ENCODE data around the gene ZNF836.

Gene ZNF836

GRCh38 chr19:52187407-52187806 is 16.0 kb upstream of the ZNF836 start:
- no peaks in the 10 kb centered on the region for H3K27me3 ChIP-seq (ENCODE audit: control insufficient read depth, insufficient read depth, low read length)
- TF ChIP-seq CTCF (IDR thresholded peaks at IDR 0.05), result no peak
- no peak overlapping the region for H3K4me3 ChIP-seq (ENCODE audit: low read depth, low read length)
- no peaks in the 10 kb centered on the region for H3K36me3 ChIP-seq (ENCODE audit: control insufficient read depth, insufficient read depth, low read length)
- no peak overlapping the region for H2AFZ ChIP-seq
- H3K79me2 ChIP-seq, result peaks cover 19% of the 10 kb centered on the region
- no peak overlapping the region for H3K9ac ChIP-seq
- H3K9me3 ChIP-seq (ENCODE audit: control insufficient read depth, low read length), result no peaks in the 10 kb centered on the region
- no peak overlapping the region for H3K4me2 ChIP-seq (ENCODE audit: low read length)
- peaks cover 17% of the 10 kb centered on the region for H3K4me1 ChIP-seq
- no peak overlapping the region for H3K27ac ChIP-seq

- peak overlapping the region; percentile 13 for H2AFZ ChIP-seq
- peak overlapping the region; percentile 0 for H3K4me2 ChIP-seq (ENCODE audit: low read length)
- no peak for TF ChIP-seq CTCF (IDR thresholded peaks at IDR 0.05)
- H3K9me3 ChIP-seq (ENCODE audit: control insufficient read depth, low read length), result no peaks in the 10 kb centered on the region
- H3K36me3 ChIP-seq (ENCODE audit: control insufficient read depth, insufficient read depth, low read length), result no peaks in the 10 kb centered on the region
- H3K27ac ChIP-seq, result no peak overlapping the region
- no peak overlapping the region for H3K9ac ChIP-seq
- H3K4me3 ChIP-seq (ENCODE audit: low read depth, low read length), result no peak overlapping the region
- H3K79me2 ChIP-seq, result no peaks in the 10 kb centered on the region
- H3K4me1 ChIP-seq, result peaks cover 7% of the 10 kb centered on the region
- no peaks in the 10 kb centered on the region for H3K27me3 ChIP-seq (ENCODE audit: control insufficient read depth, insufficient read depth, low read length)
Observed at GRCh38 chr19:52176574-52176973, 5.2 kb upstream of the ZNF836 start.

DNA sequence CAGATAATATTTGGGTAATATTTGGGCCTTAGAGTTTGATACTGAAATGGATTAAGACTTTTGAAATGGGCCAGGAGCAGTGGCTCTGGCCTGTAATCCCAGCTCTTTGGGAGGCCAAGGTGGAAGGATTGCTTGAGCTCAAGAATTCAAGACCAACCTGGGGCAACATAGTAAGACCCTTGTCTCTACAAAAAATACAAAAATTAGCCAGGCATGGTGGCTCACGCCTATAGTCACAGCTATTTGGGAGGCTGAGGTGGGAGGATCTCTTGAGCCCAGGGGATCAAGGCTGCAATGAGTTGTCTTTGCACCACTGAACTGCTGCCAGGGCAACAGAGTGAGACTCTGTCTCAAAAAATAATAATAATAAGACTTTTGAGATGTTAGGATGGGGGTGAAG is 926 bp upstream of the ZNF836 start:
- Histone ChIP-seq H3K4me2 (ENCODE audit: low read length) (peak overlapping the region; percentile 68), H3K9me3 (ENCODE audit: control insufficient read depth, low read length) (no peaks in the 10 kb centered on the region), H2AFZ (peak overlapping the region; percentile 96), H3K9ac (no peak overlapping the region), H3K79me2 (no peaks in the 10 kb centered on the region), H3K4me1 (peaks cover 7% of the 10 kb centered on the region), H3K36me3 (ENCODE audit: control insufficient read depth, insufficient read depth, low read length) (no peaks in the 10 kb centered on the region), H3K27me3 (ENCODE audit: control insufficient read depth, insufficient read depth, low read length) (no peaks in the 10 kb centered on the region), H3K27ac (peak overlapping the region; percentile 80), H3K4me3 (ENCODE audit: low read depth, low read length) (no peak overlapping the region)
- TF ChIP-seq CTCF (IDR thresholded peaks at IDR 0.05), result no peak

DNA sequence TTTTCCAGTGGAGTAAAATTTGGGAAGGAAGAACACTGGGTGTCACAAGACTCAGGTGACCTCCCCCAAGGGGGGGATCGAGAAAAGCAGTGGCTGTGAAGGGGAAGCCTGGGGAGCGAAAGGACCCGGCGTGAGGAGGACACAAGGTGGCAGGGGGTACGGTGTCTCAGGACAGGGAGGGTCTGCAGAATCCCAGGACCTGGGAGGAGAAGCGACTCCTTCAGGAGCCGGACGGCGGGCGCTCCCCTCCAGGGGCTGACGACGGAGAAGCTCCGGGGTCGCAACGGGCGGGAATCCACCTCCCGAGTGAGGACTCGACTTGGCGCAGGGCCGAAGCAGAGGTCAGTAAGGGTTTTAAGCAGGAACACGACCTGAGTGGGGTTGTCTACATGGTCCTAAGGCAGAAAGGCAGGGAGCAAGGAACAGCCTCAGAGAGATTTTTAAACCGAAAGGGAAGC is 529 bp downstream of the ZNF836 start:
- Histone ChIP-seq H2AFZ (peak overlapping the region; percentile 96), H3K4me1 (peaks cover 7% of the 10 kb centered on the region), H3K4me2 (ENCODE audit: low read length) (peak overlapping the region; percentile 68), H3K27me3 (ENCODE audit: control insufficient read depth, insufficient read depth, low read length) (no peaks in the 10 kb centered on the region), H3K9me3 (ENCODE audit: control insufficient read depth, low read length) (no peaks in the 10 kb centered on the region), H3K27ac (peak overlapping the region; percentile 80), H3K4me3 (ENCODE audit: low read depth, low read length) (peak overlapping the region; percentile 57), H3K9ac (peak overlapping the region; percentile 20), H3K79me2 (no peaks in the 10 kb centered on the region), H3K36me3 (ENCODE audit: control insufficient read depth, insufficient read depth, low read length) (no peaks in the 10 kb centered on the region)
- no peak for TF ChIP-seq CTCF (IDR thresholded peaks at IDR 0.05)

- no peaks in the 10 kb centered on the region for H3K9me3 ChIP-seq (ENCODE audit: control insufficient read depth, low read length)
- no peaks in the 10 kb centered on the region for H3K79me2 ChIP-seq
- H3K4me3 ChIP-seq (ENCODE audit: low read depth, low read length), result peak overlapping the region; percentile 57
- H3K27ac ChIP-seq, result peak overlapping the region; percentile 80
- H3K4me1 ChIP-seq, result peaks cover 11% of the 10 kb centered on the region
- no peaks in the 10 kb centered on the region for H3K36me3 ChIP-seq (ENCODE audit: control insufficient read depth, insufficient read depth, low read length)
- peak overlapping the region; percentile 96 for H2AFZ ChIP-seq
- no peaks in the 10 kb centered on the region for H3K27me3 ChIP-seq (ENCODE audit: control insufficient read depth, insufficient read depth, low read length)
- peak overlapping the region; percentile 20 for H3K9ac ChIP-seq
- peak overlapping the region; percentile 68 for H3K4me2 ChIP-seq (ENCODE audit: low read length)
- no peak for TF ChIP-seq CTCF (IDR thresholded peaks at IDR 0.05)
Observed at GRCh38 chr19:52170304-52170703, 1.1 kb downstream of the ZNF836 start.

All from parathyroid adenoma (tissue), 2 donors.